Frontal cortex (tissue), 1 donor: ENCODE measurements around the gene RSKR. TPM values are rescaled to one million over a fixed set of nuclear protein-coding genes. Genes with fewer than 3 reads are reported as not detected.

Experiments
- total RNA-seq: library from RNA; depleted of rRNA; stranded (reverse); fragments of >200 nt; gene quantifications from one replicate; pipeline ENCODE4 v1.2.3, GENCODE V29; 2014

The RSKR gene
- total RNA-seq, 1 donor from 2014 or later = 11.8 TPM

Other genes starting within 250 kb of the RSKR start
- gene SEBOX, start 249.0 kb downstream of the RSKR start, total RNA-seq = not detected
- 0.41 TPM for gene VTN, start 243.9 kb downstream of the RSKR start, total RNA-seq
- 18.3 TPM for gene SARM1, start 242.5 kb downstream of the RSKR start, total RNA-seq
- gene SLC46A1, start 208.0 kb downstream of the RSKR start, total RNA-seq = 12.2 TPM
- gene SLC13A2, start 140.5 kb downstream of the RSKR start, total RNA-seq = not detected
- not detected for gene FOXN1, start 107.8 kb downstream of the RSKR start, total RNA-seq
- gene UNC119, start 61.6 kb downstream of the RSKR start, total RNA-seq = 32.6 TPM
- 16.3 TPM for gene PIGS, start 42.7 kb downstream of the RSKR start, total RNA-seq
- 56.7 TPM for gene ALDOC, start 37.3 kb downstream of the RSKR start, total RNA-seq
- 3.7 TPM for gene SPAG5, start 15.2 kb downstream of the RSKR start, total RNA-seq
- 81.9 TPM for gene BLTP2, start 31.0 kb upstream of the RSKR start, total RNA-seq
- gene SDF2, start 47.7 kb upstream of the RSKR start, total RNA-seq = 44.0 TPM
- gene SUPT6H, start 48.0 kb upstream of the RSKR start, total RNA-seq = 28.9 TPM
- 2.9 TPM for gene PROCA1, start 97.7 kb upstream of the RSKR start, total RNA-seq
- 12.2 TPM for gene RAB34, start 103.7 kb upstream of the RSKR start, total RNA-seq
- 436 TPM for gene RPL23A, start 105.8 kb upstream of the RSKR start, total RNA-seq
- under 0.01 TPM for gene TLCD1, start 112.0 kb upstream of the RSKR start, total RNA-seq
- 0.82 TPM for gene NEK8, start 114.6 kb upstream of the RSKR start, total RNA-seq
- gene TRAF4, start 129.8 kb upstream of the RSKR start, total RNA-seq = 60.3 TPM
- gene FAM222B, start 228.6 kb upstream of the RSKR start, total RNA-seq = 2.4 TPM
- gene ERAL1, start 240.8 kb upstream of the RSKR start, total RNA-seq = 19.6 TPM